Stimulated activated CD4-positive, alpha-beta T cell treated with anti-CD3 and anti-CD28 coated beads, TNF-alpha, amount 100 ng/mL, for 48 hours (primary cell): Measurements from ENCODE around the gene PPM1N.

Source experiments
- DNase-seq, 3 donors: peaks; one replicate each; pipeline ENCODE4 v3.0.0-alpha.2; 2020; ENCODE audit warnings: low read depth in 3 of 3

The PPM1N gene

DNA sequence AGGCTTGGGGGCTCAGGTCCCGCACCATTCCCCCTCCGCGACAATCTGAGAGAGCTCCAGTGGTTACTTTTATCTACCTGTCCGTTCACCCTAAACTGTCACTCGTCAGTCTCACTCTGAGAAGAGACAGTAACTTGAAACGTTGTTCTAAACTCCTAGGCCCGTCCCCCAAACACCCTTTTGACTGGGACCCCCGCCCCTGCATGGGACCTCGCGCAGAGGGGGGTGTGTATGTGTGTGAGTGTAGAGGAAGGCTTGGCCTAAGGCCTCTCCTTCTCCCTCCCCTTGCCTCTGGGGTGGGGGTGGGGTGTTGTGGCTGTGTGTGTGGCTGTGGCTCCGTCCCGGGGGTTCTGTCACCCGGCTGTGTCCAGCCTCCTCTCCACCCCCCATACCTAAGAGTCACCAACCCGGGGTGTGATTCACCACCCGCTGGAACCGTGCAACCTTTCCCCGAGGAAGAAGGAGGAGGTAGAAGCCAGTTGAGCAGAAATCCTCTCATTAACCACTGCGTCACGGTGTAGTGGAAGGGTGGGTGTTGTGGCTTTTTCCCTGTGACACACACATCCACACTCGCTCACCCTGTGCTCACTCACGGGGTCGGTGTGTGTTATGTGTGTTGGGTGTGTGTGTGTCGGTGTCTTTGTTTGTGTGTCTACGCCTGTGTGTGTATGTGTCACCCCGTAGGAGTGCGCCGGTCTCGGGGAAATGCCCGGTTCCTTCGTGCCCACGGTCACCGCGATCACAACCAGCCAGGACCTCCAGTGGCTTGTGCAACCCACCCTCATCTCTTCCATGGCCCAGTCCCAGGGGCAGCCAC is 28.1 kb upstream of the PPM1N start:
- DNase-seq: no peak

DNA sequence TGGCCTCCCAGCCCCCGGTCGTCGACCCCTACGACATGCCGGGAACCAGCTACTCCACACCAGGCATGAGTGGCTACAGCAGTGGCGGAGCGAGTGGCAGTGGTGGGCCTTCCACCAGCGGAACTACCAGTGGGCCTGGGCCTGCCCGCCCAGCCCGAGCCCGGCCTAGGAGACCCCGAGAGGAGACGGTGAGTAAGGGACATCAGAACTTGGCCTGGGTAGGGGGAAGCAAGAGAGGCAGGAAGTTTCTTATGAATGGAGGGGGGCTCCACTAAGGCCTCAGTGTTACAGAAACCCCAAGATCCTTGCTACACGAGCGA is 27.5 kb upstream of the PPM1N start:
- DNase-seq: no peak

- no peak for DNase-seq
Measured at GRCh38 chr19:45471111-45471930, 26.9 kb upstream of the PPM1N start.

- no peak for DNase-seq
Measured at GRCh38 chr19:45471931-45472562, 26.2 kb upstream of the PPM1N start.

DNA sequence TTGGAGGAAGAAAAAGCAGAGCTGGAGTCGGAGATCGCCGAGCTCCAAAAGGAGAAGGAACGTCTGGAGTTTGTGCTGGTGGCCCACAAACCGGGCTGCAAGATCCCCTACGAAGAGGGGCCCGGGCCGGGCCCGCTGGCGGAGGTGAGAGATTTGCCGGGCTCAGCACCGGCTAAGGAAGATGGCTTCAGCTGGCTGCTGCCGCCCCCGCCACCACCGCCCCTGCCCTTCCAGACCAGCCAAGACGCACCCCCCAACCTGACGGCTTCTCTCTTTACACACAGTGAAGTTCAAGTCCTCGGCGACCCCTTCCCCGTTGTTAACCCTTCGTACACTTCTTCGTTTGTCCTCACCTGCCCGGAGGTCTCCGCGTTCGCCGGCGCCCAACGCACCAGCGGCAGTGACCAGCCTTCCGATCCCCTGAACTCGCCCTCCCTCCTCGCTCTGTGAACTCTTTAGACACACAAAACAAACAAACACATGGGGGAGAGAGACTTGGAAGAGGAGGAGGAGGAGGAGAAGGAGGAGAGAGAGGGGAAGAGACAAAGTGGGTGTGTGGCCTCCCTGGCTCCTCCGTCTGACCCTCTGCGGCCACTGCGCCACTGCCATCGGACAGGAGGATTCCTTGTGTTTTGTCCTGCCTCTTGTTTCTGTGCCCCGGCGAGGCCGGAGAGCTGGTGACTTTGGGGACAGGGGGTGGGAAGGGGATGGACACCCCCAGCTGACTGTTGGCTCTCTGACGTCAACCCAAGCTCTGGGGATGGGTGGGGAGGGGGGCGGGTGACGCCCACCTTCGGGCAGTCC is 25.5 kb upstream of the PPM1N start:
- no peak for DNase-seq

GRCh38 chr19:45473367-45473681 is 24.9 kb upstream of the PPM1N start:
- no peak for DNase-seq

DNA sequence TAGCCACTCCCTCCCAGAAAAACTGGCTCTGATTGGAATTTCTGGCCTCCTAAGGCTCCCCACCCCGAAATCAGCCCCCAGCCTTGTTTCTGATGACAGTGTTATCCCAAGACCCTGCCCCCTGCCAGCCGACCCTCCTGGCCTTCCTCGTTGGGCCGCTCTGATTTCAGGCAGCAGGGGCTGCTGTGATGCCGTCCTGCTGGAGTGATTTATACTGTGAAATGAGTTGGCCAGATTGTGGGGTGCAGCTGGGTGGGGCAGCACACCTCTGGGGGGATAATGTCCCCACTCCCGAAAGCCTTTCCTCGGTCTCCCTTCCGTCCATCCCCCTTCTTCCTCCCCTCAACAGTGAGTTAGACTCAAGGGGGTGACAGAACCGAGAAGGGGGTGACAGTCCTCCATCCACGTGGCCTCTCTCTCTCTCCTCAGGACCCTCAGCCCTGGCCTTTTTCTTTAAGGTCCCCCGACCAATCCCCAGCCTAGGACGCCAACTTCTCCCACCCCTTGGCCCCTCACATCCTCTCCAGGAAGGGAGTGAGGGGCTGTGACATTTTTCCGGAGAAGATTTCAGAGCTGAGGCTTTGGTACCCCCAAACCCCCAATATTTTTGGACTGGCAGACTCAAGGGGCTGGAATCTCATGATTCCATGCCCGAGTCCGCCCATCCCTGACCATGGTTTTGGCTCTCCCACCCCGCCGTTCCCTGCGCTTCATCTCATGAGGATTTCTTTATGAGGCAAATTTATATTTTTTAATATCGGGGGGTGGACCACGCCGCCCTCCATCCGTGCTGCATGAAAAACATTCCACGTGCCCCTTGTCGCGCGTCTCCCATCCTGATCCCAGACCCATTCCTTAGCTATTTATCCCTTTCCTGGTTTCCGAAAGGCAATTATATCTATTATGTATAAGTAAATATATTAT is 24.3 kb upstream of the PPM1N start:
- no peak for DNase-seq

DNA sequence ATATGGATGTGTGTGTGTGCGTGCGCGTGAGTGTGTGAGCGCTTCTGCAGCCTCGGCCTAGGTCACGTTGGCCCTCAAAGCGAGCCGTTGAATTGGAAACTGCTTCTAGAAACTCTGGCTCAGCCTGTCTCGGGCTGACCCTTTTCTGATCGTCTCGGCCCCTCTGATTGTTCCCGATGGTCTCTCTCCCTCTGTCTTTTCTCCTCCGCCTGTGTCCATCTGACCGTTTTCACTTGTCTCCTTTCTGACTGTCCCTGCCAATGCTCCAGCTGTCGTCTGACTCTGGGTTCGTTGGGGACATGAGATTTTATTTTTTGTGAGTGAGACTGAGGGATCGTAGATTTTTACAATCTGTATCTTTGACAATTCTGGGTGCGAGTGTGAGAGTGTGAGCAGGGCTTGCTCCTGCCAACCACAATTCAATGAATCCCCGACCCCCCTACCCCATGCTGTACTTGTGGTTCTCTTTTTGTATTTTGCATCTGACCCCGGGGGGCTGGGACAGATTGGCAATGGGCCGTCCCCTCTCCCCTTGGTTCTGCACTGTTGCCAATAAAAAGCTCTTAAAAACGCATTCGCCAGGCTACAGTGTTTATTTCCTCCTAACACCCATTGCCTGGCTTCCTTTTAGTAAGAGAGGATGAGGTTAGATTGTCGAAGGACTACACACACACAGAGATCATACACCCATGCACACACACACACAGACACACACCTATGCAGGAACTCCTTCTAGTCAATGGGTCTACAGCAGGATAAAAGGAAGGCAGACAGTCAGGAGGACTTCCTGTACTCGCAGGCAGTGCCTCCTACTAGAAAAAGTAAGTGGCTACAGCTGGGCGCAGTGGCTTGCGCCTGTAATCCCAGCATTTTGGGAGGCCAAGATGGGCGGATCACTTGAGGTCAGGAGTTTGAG is 23.4 kb upstream of the PPM1N start:
- no peak for DNase-seq

DNA sequence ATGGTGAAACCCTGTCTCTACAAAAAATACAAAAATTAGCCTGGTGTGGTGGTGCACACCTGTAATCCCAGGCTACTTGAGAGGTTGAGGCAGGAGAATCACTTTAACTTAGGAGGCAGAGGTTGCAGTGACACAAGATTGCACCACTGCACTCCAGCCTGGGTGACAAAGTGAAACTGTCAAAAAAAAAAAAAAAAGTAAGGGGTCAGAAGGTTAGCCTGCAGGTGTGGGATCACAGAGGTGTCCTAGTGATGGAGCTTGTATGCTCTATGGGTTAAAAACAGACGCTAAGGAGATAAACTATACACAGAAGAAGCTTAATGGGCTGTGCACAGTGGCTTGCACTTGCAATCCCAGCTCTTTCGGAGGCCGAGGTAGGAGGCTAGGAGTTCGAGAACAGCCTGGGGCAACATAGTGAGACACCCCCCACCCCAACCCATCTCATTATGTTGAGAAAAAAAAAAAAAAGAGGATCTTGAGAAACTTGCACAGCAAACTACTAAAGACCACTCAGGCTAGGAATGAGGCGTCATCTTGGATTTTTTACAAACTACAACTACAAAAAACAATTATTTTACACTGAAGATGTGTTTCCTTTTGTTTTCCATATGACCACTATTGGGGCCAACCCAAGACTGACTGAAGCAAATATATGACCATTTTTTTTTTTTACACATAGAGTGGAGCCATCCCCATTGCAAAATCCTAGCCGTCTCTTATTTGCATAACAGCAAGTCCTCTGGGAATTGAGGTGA is 22.5 kb upstream of the PPM1N start:
- no peak for DNase-seq

- no peak for DNase-seq
Measured at GRCh38 chr19:45476304-45476703, 21.9 kb upstream of the PPM1N start.

GRCh38 chr19:45477186-45477585 is 21.1 kb upstream of the PPM1N start:
- no peak for DNase-seq

GRCh38 chr19:45477713-45478453 is 20.4 kb upstream of the PPM1N start:
- DNase-seq: no peak

GRCh38 chr19:45478454-45479238 is 19.6 kb upstream of the PPM1N start:
- DNase-seq: peak; percentile 83 to 87 (median 86)

DNA sequence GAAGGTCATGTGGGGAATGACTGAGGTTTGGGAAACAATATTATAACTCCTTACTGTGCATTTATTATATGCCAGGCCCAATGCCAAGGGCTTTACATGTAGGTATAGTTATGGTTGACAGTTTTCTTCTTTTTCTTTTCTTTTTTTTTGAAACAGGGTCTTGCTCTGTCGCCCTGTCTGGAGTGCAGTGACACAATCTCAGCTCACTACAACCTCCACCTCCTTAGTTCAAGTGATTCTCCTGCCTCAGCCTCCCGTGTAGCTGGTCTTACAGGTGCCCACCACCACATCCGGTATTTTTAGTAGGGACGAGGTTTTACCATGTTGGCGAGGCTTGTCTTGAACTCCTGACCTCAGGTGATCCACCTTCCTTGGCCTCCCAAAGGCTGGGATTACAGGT is 15.2 kb upstream of the PPM1N start:
- no peak for DNase-seq

DNA sequence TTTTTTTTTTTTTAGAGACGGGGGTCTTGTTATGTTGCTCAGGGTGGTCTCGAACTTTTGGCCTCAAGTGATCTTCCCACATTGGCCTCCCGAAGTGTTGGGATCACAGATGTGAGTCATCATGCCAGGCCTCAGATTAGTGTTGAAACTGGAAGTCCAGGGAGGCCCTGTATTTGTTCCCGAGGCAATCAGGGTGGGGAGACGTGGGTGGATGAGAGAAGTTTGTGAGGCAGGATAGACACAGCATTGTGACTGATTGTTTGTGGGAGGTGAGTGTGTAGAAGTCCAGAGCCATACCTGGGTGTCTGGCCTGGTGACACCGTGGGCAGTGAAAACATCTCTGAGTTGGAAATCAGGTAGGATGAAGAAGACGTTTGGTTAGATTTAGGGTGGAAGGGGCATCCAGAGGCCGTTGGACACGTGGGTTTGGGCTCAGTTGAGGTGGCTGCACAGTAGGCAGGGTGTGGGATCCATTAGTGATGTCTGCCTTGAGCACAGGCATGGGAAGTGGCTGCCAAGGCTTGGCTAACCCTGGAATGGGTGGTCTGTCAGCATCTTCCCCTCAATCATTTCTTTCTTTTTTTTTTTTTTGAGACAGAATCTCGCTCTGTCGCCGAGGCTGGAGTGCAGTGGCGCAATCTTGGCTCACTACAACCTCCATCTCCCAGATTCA is 13.8 kb upstream of the PPM1N start:
- DNase-seq: no peak

DNA sequence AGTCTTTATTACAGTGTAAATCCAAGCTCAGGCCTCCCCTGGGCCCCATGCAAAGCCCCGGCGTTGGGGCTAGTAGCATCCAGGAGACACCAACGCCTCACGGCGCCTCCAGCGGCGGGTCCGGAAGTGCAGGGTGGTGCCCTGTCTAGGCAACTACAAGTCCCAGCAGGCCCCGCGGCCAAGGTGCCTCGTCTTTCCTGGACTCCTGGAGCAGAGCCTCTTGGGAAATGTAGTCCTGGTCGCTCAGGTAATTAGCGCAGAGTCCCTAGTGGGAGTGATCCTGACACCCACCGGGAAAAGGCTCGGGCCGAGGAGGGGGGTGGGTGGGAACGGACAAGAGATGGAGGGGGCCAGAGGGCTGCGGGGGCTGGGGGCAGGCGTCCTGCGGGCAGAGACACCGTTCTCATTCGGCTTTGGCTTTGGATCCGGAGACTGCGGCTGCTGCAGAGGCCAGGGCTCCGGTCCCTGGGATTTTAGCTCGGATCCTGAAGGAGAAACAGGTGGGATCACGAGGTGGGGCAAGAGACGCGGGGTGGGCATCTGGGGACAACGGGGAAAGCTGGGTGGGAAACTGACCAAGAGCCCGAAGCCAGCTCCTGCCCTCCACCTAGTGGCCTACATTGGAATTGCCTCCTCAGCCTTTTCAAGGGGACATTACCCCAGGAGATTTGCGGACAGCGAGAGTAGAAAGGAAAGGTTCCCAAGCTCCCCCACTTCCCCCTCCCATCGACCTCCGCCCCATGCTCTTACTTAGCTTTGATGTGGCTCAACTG is 12.8 kb upstream of the PPM1N start:
- peak; percentile 95 to 98 (median 98) for DNase-seq
